ENCODE data around the gene ZNF576. TPM values are rescaled to one million over a fixed set of nuclear protein-coding genes. Genes with fewer than 3 reads are reported as not detected.
"Not testable (repeated sequence)": the region's sequence is repeated elsewhere in the genome, so short reads cannot be mapped to it uniquely, and the experiment has no call there.

Gene ZNF576
- polyA plus RNA-seq, 1 donor from 2014 or later = 11.9 TPM

GRCh38 chr19:43634506-43634871 is 38.1 kb downstream of the ZNF576 start:
- Histone ChIP-seq H3K27ac (ENCODE audit: low read length) (peak overlapping the region; percentile 63), H3F3A (ENCODE audit: insufficient read depth, low read length, poor library complexity, severe bottlenecking) (no peaks in the 10 kb centered on the region), H3K4me2 (ENCODE audit: low read length) (peak overlapping the region; percentile 70), H3K79me2 (replicated peaks; ENCODE audit: insufficient read depth, low read length) (peaks cover 75% of the 10 kb centered on the region), H3K9ac (ENCODE audit: low read length) (peak overlapping the region; percentile 65), H3K9me2 (ENCODE audit: insufficient read depth, low read length) (no peaks in the 10 kb centered on the region), H4K20me1 (ENCODE audit: insufficient read depth) (no peaks in the 10 kb centered on the region), H2AFZ (ENCODE audit: low read depth, low read length) (no peak overlapping the region), H3K9me3 (ENCODE audit: low read length) (no peaks in the 10 kb centered on the region), H3K27me3 (ENCODE audit: insufficient read depth, low read depth, low read length) (no peaks in the 10 kb centered on the region), H3K4me3 (ENCODE audit: low read length) (peak overlapping the region; percentile 67), H3K36me3 (ENCODE audit: insufficient read depth, low read length) (no peaks in the 10 kb centered on the region)
- TF ChIP-seq POLR2AphosphoS5 (IDR thresholded peaks at IDR 0.05) (no peak), MXI1 (conservative IDR thresholded peaks at IDR 0.05; ENCODE audit: poor library complexity, severe bottlenecking) (no peak)

GRCh38 chr19:43634872-43635560 is 38.6 kb downstream of the ZNF576 start:
- Histone ChIP-seq H3K36me3 (ENCODE audit: insufficient read depth, low read length) (no peaks in the 10 kb centered on the region), H3K27me3 (ENCODE audit: insufficient read depth, low read depth, low read length) (no peaks in the 10 kb centered on the region), H3K4me2 (ENCODE audit: low read length) (peak overlapping the region; percentile 70), H3K9ac (ENCODE audit: low read length) (peak overlapping the region; percentile 65), H3K9me2 (ENCODE audit: insufficient read depth, low read length) (no peaks in the 10 kb centered on the region), H3K9me3 (ENCODE audit: low read length) (no peaks in the 10 kb centered on the region), H4K20me1 (ENCODE audit: insufficient read depth) (no peaks in the 10 kb centered on the region), H3K4me3 (ENCODE audit: low read length) (peak overlapping the region; percentile 67), H3K27ac (ENCODE audit: low read length) (peak overlapping the region; percentile 63), H3K79me2 (replicated peaks; ENCODE audit: insufficient read depth, low read length) (peaks cover 76% of the 10 kb centered on the region), H3F3A (ENCODE audit: insufficient read depth, low read length, poor library complexity, severe bottlenecking) (no peaks in the 10 kb centered on the region), H2AFZ (ENCODE audit: low read depth, low read length) (no peak overlapping the region)
- TF ChIP-seq SMC3 (conservative IDR thresholded peaks at IDR 0.05; ENCODE audit: poor library complexity) (no peak), POLR2AphosphoS5 (IDR thresholded peaks at IDR 0.05) (peak; percentile 53)
- TF ChIP-seq, protein P1, sequence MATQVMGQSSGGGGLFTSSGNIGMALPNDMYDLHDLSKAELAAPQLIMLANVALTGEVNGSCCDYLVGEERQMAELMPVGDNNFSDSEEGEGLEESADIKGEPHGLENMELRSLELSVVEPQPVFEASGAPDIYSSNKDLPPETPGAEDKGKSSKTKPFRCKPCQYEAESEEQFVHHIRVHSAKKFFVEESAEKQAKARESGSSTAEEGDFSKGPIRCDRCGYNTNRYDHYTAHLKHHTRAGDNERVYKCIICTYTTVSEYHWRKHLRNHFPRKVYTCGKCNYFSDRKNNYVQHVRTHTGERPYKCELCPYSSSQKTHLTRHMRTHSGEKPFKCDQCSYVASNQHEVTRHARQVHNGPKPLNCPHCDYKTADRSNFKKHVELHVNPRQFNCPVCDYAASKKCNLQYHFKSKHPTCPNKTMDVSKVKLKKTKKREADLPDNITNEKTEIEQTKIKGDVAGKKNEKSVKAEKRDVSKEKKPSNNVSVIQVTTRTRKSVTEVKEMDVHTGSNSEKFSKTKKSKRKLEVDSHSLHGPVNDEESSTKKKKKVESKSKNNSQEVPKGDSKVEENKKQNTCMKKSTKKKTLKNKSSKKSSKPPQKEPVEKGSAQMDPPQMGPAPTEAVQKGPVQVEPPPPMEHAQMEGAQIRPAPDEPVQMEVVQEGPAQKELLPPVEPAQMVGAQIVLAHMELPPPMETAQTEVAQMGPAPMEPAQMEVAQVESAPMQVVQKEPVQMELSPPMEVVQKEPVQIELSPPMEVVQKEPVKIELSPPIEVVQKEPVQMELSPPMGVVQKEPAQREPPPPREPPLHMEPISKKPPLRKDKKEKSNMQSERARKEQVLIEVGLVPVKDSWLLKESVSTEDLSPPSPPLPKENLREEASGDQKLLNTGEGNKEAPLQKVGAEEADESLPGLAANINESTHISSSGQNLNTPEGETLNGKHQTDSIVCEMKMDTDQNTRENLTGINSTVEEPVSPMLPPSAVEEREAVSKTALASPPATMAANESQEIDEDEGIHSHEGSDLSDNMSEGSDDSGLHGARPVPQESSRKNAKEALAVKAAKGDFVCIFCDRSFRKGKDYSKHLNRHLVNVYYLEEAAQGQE (IDR thresholded peaks at IDR 0.05; ENCODE audit: borderline replicate concordance) = peak; percentile 31

GRCh38 chr19:43635561-43635940 is 39.2 kb downstream of the ZNF576 start:
- Histone ChIP-seq H3K27ac (ENCODE audit: low read length) (peak overlapping the region; percentile 63), H3K4me3 (ENCODE audit: low read length) (peak overlapping the region; percentile 67), H3K9ac (ENCODE audit: low read length) (peak overlapping the region; percentile 65), H3K4me2 (ENCODE audit: low read length) (peak overlapping the region; percentile 70), H3K79me2 (replicated peaks; ENCODE audit: insufficient read depth, low read length) (peaks cover 80% of the 10 kb centered on the region)
- not testable (repeated sequence) for H2AFZ ChIP-seq (ENCODE audit: low read depth, low read length); H3F3A ChIP-seq (ENCODE audit: insufficient read depth, low read length, poor library complexity, severe bottlenecking); H4K20me1 ChIP-seq (ENCODE audit: insufficient read depth); H3K9me3 ChIP-seq (ENCODE audit: low read length); H3K9me2 ChIP-seq (ENCODE audit: insufficient read depth, low read length); H3K27me3 ChIP-seq (ENCODE audit: insufficient read depth, low read depth, low read length); H3K36me3 ChIP-seq (ENCODE audit: insufficient read depth, low read length)

DNA sequence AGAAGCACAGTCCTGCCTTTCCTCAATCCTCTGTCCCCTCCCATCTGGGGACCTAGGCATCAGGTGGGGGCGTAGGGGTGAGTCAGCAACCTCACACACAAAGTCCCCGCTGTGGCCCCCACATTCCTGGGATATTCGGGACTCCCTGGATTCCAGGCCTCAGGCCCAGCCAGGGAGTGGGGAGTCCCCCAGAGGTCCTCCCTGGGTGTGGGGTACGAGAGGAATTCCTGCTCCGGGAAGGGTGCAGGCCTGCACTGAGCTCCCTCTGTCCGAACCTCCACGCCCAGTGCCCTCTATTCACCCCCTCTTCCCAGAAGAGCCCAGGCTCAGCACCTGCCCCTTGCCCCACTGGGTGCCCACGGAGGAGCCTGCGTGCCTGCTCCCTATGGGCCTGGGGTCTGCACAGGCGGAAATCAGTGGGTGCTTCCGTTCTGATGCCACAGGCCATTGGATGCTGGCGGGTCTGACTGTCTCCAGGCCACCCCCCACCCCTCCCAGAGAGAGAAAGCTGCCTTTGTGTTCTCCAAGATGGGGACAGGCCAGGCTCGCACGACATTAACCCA is 39.8 kb downstream of the ZNF576 start:
- Histone ChIP-seq H3F3A (ENCODE audit: insufficient read depth, low read length, poor library complexity, severe bottlenecking) (no peaks in the 10 kb centered on the region), H3K4me3 (ENCODE audit: low read length) (peak overlapping the region; percentile 67), H3K27me3 (ENCODE audit: insufficient read depth, low read depth, low read length) (no peaks in the 10 kb centered on the region), H3K9me2 (ENCODE audit: insufficient read depth, low read length) (no peaks in the 10 kb centered on the region), H2AFZ (ENCODE audit: low read depth, low read length) (no peak overlapping the region), H3K36me3 (ENCODE audit: insufficient read depth, low read length) (no peaks in the 10 kb centered on the region), H3K79me2 (replicated peaks; ENCODE audit: insufficient read depth, low read length) (peaks cover 78% of the 10 kb centered on the region), H3K9me3 (ENCODE audit: low read length) (no peaks in the 10 kb centered on the region), H3K4me2 (ENCODE audit: low read length) (no peak overlapping the region), H4K20me1 (ENCODE audit: insufficient read depth) (no peaks in the 10 kb centered on the region), H3K27ac (ENCODE audit: low read length) (peak overlapping the region; percentile 63), H3K9ac (ENCODE audit: low read length) (peak overlapping the region; percentile 65)
- TF ChIP-seq TAF1 (IDR thresholded peaks at IDR 0.05; ENCODE audit: low read depth) (no peak), SMC3 (conservative IDR thresholded peaks at IDR 0.05; ENCODE audit: poor library complexity) (no peak), POLR2AphosphoS5 (IDR thresholded peaks at IDR 0.05) (no peak)
